ENCODE measurements around the gene ABCB4.

DNA sequence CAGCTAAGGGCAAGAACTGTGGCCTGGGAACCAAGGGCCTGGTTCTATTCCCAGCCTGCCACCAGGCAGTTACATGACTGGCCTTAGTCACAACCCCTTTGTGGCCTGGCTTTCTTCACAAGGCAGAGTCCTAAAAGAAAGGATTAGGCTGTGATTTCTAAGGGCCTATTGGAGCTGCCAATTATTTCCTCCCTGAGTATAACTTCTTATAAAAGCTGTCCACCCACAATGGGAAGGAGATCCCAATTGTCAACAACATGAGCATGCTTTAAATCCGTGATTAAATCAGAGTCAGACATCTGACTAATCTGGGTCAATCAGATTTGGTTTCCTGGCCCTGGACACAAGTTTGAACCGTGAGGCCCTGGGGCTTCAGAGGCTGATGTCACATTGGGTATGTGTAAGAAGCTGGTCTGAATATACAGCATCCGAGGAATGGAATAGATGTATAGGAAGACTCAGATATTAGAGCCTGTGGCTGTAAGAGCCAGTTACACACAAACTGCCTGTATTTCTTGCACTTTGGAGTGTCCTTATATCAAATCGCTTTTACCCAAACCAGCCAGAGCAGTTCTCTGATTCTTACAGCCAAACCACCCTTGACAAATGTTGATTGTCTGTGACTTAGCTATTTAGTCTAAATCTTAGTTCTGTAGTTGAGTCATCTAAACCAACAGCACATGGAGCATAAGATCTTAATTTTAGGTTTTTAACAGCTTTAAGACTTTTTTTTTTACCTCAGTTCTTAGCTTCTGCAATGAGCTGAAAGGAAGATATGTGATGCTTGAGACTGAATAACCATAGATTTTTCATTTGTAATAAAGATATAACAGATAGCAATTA lies 61.3 kb downstream of the ABCB4 start:
- TF ChIP-seq POLR2AphosphoS5 (IDR thresholded peaks at IDR 0.05) (no peak), POLR2A (IDR thresholded peaks at IDR 0.05) (no peak)
- TF ChIP-seq, protein P1, sequence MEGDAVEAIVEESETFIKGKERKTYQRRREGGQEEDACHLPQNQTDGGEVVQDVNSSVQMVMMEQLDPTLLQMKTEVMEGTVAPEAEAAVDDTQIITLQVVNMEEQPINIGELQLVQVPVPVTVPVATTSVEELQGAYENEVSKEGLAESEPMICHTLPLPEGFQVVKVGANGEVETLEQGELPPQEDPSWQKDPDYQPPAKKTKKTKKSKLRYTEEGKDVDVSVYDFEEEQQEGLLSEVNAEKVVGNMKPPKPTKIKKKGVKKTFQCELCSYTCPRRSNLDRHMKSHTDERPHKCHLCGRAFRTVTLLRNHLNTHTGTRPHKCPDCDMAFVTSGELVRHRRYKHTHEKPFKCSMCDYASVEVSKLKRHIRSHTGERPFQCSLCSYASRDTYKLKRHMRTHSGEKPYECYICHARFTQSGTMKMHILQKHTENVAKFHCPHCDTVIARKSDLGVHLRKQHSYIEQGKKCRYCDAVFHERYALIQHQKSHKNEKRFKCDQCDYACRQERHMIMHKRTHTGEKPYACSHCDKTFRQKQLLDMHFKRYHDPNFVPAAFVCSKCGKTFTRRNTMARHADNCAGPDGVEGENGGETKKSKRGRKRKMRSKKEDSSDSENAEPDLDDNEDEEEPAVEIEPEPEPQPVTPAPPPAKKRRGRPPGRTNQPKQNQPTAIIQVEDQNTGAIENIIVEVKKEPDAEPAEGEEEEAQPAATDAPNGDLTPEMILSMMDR (IDR thresholded peaks at IDR 0.05) = no peak

Measured in prostate gland (tissue), 2 donors.